DOHH2 (cell line): ENCODE data around the gene PIP4K2A.

Experiments used
- H3F3A ChIP-seq: fragments of 200-600 bp; sonication (generic), shearing (Covaris generic); 2 replicates; pipeline ENCODE4 v1.6.0; 2016; ENCODE audit warnings: antibody characterized with exemption, mild to moderate bottlenecking; ENCODE audit not compliant: control insufficient read depth, insufficient read depth
- H3K27ac ChIP-seq: fragments of 200-600 bp; sonication (generic); 2 replicates; pipeline ENCODE4 v1.5.1; 2014; ENCODE audit warnings: low read depth, mild to moderate bottlenecking, low read length, moderate library complexity
- H3K27me3 ChIP-seq: fragments of 200-600 bp; sonication (generic); 2 replicates; pipeline ENCODE4 v1.6.1; 2014; ENCODE audit warnings: mild to moderate bottlenecking, low read length, mixed read lengths; ENCODE audit not compliant: control insufficient read depth
- H3K36me3 ChIP-seq: fragments of 200-600 bp; sonication (generic); 2 replicates; pipeline ENCODE4 v1.6.1; 2014; ENCODE audit warnings: mild to moderate bottlenecking, low read length, moderate library complexity, mixed read lengths; ENCODE audit not compliant: control insufficient read depth
- H3K4me1 ChIP-seq: fragments of 200-600 bp; sonication (generic); 2 replicates; pipeline ENCODE4 v1.6.1; 2014; ENCODE audit warnings: mild to moderate bottlenecking, low read length, mixed read lengths; ENCODE audit not compliant: control insufficient read depth
- H3K4me2 ChIP-seq: fragments of 200-600 bp; sonication (generic); 2 replicates; pipeline ENCODE4 v1.6.0; 2014; ENCODE audit warnings: mild to moderate bottlenecking, low read length, moderate library complexity
- H3K4me3 ChIP-seq: fragments of 200-600 bp; sonication (generic); 2 replicates; pipeline ENCODE4 v1.5.1; 2014; ENCODE audit warnings: mild to moderate bottlenecking, low read length, mixed read lengths
- H3K79me2 ChIP-seq: fragments of 200-600 bp; sonication (generic); 2 replicates; pipeline ENCODE4 v1.6.1; 2014; ENCODE audit warnings: mild to moderate bottlenecking, low read length, mixed read lengths; ENCODE audit not compliant: control insufficient read depth
- H3K9me2 ChIP-seq: fragments of 200-600 bp; sonication (generic); replicated peaks from 2 replicates; pipeline ENCODE4 v1.6.1; 2014; ENCODE audit warnings: mild to moderate bottlenecking, low read length, mixed read lengths; ENCODE audit not compliant: control insufficient read depth
- H3K9me3 ChIP-seq: fragments of 200-600 bp; sonication (generic); 2 replicates; pipeline ENCODE4 v1.6.1; 2014; ENCODE audit warnings: antibody characterized with exemption, low read length, mixed read lengths; ENCODE audit not compliant: control insufficient read depth, insufficient read depth
- H4K20me1 ChIP-seq: fragments of 200-600 bp; sonication (generic); 2 replicates; pipeline ENCODE4 v1.6.0; 2014; ENCODE audit warnings: low read depth, mild to moderate bottlenecking, antibody characterized with exemption, low read length, moderate library complexity; ENCODE audit not compliant: control insufficient read depth, insufficient read depth
- CTCF ChIP-seq: fragments of 200-600 bp; sonication (generic); IDR thresholded peaks from one replicate; pipeline ENCODE4 v1.5.1; 2014; ENCODE audit warnings: antibody characterized with exemption, mild to moderate bottlenecking, low read depth, low read length; ENCODE audit not compliant: poor library complexity, severe bottlenecking
- EZH2phosphoT487 ChIP-seq: fragments of 200-600 bp; sonication (generic); IDR thresholded peaks from 2 replicates; pipeline ENCODE4 v1.6.1; 2017; ENCODE audit warnings: borderline replicate concordance, mild to moderate bottlenecking, antibody characterized with exemption, low read length, moderate library complexity, mixed read lengths

Gene PIP4K2A

GRCh38 chr10:22625516-22626290 is 88.7 kb downstream of the PIP4K2A start:
- Histone ChIP-seq H3F3A (no peaks in the 10 kb centered on the region; the same call in 1 of the 2 replicates), H3K36me3 (no peaks in the 10 kb centered on the region), H3K27me3 (no peaks in the 10 kb centered on the region), H3K4me1 (peaks cover 42% of the 10 kb centered on the region), H3K9me2 (no peaks in the 10 kb centered on the region), H3K79me2 (peaks cover 96% of the 10 kb centered on the region), H3K4me2 (no peak overlapping the region), H3K4me3 (no peak overlapping the region), H3K9me3 (no peaks in the 10 kb centered on the region), H3K27ac (no peak overlapping the region), H4K20me1 (peaks cover 6% of the 10 kb centered on the region; the same call in 1 of the 2 replicates)
- TF ChIP-seq EZH2phosphoT487 = no peak
- TF ChIP-seq CTCF = no peak

GRCh38 chr10:22624287-22624738 is 90.1 kb downstream of the PIP4K2A start:
- Histone ChIP-seq H3K27ac (no peak overlapping the region), H3K79me2 (peaks cover 95% of the 10 kb centered on the region), H3K4me3 (no peak overlapping the region), H3K9me2 (no peaks in the 10 kb centered on the region), H3K36me3 (no peaks in the 10 kb centered on the region), H3K9me3 (no peaks in the 10 kb centered on the region), H3K4me2 (no peak overlapping the region), H4K20me1 (peaks cover 4% of the 10 kb centered on the region; the same call in 1 of the 2 replicates), H3K4me1 (peaks cover 28% of the 10 kb centered on the region), H3K27me3 (no peaks in the 10 kb centered on the region), H3F3A (no peaks in the 10 kb centered on the region; the same call in 1 of the 2 replicates)
- TF ChIP-seq CTCF (no peak), EZH2phosphoT487 (no peak)

GRCh38 chr10:22623633-22624253 is 90.6 kb downstream of the PIP4K2A start:
- H3K4me2 ChIP-seq = no peak overlapping the region
- H3K9me3 ChIP-seq = no peaks in the 10 kb centered on the region
- no peak overlapping the region for H3K4me3 ChIP-seq
- TF ChIP-seq EZH2phosphoT487 (no peak), CTCF (no peak)
- no peaks in the 10 kb centered on the region for H3K36me3 ChIP-seq
- no peaks in the 10 kb centered on the region for H3K9me2 ChIP-seq
- peaks cover 24% of the 10 kb centered on the region for H3K4me1 ChIP-seq
- no peak overlapping the region for H3K27ac ChIP-seq
- H3F3A ChIP-seq = peaks cover 2% of the 10 kb centered on the region
- no peaks in the 10 kb centered on the region for H3K27me3 ChIP-seq
- peaks cover 4% of the 10 kb centered on the region; the same call in 1 of the 2 replicates for H4K20me1 ChIP-seq
- H3K79me2 ChIP-seq = peaks cover 93% of the 10 kb centered on the region
